NOMO-1 (cell line): ENCODE results near the gene HYAL2.
"Not testable (repeated sequence)": the region's sequence is repeated elsewhere in the genome, so short reads cannot be mapped to it uniquely, and the experiment has no call there.

ENCODE experiments used
- DNase-seq, 2 experiments: peaks; one replicate each; lab custom pipeline; 2025; ENCODE audit not compliant: unreplicated experiment in 2 of 2; lab: John Stamatoyannopoulos, UW

The HYAL2 gene

GRCh38 chr3:50293079-50293801 lies 29.3 kb downstream of the HYAL2 start:
- DNase-seq = no peak

DNA sequence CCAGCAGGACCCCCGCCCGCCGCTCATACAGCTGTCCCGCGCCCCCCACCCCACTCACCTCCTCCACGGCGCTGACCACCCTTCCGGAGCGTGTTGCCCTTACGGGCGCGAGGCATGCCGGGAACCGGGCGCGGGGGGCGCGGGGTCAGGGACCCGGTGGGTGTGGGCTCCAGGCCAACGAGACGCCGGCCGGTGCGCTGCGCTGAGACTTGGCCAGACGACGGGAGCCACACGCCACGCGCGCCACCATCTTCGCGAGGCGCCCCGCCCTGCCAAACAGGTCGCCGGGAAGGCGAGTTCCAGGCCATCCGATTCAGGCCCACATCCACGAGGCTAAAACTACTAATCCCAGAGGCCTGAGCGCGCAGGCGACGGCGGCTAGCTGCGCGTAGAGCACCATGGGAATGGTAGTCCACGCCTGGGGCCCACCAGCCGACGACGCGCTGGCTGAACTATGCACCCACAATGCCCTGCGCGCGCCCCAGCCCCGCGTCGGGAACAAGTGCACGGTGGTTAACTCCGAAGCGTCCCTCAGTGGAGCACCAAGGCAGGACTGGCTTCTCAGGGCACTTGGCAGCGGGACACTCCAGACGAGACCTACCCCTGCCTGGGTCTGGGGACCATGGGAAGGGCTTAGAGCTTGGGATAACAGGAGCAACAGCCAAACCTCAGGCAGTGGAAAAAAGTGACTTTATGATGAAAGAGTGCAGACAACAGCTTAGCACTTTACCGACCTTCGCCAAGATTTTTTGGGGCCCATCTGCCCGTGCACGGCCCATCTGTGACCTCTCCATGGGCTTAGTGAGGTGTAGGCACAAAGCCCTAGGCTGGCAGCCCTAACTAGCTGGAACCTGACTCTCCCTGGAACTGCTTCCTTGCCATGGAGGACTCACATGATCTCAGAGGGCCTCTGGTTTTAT lies 30.1 kb downstream of the HYAL2 start, which contains the start of gene IFRD2:
Gene IFRD2, minus strand, starts transcription at position 271 of the 920 bp plus-strand sequence. Its CDS starts 155 bp downstream, at position 116.
- peak; percentile 98 to 99 for DNase-seq

DNA sequence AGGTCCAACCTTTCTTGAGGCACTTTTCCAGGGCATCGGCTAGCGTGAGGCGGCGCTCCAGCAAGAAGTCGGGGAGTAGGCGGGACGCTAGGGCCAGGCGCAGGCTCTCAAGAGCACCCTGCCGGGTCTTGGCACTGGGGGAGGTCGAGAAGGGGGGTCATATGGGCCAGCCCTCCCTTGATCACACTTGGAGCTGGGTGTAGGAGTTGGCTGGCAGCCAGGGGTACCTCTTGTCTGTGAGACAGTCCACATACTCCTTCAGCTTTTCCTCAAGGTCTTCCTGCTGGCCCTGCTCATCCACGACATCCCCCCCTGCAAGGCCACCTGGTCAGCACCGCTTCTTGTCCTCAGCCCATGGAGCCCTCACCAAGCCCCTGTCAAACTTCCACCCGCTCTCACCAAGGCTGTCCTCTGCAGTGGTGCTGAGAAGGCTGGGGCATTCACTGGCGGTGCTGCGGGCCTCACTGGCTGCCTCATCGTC lies 32.3 kb downstream of the HYAL2 start:
- DNase-seq = no peak

DNA sequence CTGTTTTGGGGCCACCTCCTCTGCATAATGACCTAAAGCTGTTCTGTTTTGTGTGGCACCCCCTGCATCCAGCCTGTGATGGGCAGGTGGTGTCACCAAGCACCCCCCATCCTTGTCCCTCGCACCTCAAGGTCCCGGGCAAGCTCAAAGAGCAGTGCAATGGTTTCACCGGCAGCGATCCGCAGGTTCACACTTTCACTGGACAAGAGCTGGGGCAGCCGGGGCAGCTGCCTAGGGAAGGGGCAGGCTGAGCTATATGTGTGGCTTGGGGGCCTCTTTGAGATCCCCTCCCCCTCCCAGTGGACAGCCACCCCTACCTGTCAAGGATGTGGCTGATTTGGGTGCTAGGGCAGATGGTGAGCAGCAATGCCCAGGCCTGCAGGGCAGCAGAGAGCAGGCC lies 33.4 kb downstream of the HYAL2 start:
- DNase-seq = no peak

- DNase-seq = no peak
Measured at GRCh38 chr3:50288387-50289007, 34.0 kb downstream of the HYAL2 start.

GRCh38 chr3:50287262-50287661 lies 35.3 kb downstream of the HYAL2 start:
- no peak for DNase-seq

- DNase-seq = no peak
Measured at GRCh38 chr3:50286322-50287227, 36.0 kb downstream of the HYAL2 start.

DNA sequence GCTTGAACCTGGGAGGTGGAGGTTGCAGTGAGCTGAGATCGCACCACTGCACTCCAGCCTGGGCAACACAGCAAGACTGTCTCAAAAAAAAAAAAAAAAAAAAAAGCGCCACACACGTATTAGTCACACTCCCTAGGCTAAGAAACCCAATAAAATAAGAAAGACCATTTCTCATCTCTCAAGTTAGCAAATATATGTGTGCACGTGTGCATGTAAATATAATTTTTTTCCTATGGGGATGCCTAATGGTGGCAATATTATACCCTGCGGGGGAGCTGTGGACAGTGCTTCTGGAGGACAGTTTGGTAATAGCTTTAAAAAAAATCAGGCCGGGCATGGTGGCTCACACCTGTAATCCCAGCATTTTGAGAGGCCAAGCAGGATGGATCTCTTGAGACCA lies 38.4 kb downstream of the HYAL2 start:
- not testable (repeated sequence) for DNase-seq

- DNase-seq = no peak
Measured at GRCh38 chr3:50279255-50280016, 43.1 kb downstream of the HYAL2 start.

DNA sequence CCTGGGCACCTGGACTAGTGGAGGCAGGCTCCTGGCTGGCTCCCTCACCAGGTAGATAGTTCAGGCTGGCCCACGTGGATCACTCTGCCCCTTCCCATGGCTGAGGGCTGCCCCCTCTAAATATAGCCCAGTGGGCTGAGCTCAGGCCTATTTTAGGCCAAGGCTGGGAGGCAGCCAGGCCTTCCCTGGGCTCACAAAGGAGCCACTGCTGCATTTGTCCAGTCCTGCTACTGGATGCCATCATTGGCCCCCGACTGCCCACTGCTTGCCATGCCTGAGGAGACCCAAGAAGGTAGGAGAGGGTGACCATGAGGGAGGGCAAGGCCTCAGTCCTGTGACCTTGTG lies 43.7 kb downstream of the HYAL2 start, which contains the start of gene LSMEM2:
Gene LSMEM2, plus strand, starts transcription at position 208 of the 345 bp plus-strand sequence. Its CDS starts 27 bp downstream, at position 235.
- no peak for DNase-seq

DNA sequence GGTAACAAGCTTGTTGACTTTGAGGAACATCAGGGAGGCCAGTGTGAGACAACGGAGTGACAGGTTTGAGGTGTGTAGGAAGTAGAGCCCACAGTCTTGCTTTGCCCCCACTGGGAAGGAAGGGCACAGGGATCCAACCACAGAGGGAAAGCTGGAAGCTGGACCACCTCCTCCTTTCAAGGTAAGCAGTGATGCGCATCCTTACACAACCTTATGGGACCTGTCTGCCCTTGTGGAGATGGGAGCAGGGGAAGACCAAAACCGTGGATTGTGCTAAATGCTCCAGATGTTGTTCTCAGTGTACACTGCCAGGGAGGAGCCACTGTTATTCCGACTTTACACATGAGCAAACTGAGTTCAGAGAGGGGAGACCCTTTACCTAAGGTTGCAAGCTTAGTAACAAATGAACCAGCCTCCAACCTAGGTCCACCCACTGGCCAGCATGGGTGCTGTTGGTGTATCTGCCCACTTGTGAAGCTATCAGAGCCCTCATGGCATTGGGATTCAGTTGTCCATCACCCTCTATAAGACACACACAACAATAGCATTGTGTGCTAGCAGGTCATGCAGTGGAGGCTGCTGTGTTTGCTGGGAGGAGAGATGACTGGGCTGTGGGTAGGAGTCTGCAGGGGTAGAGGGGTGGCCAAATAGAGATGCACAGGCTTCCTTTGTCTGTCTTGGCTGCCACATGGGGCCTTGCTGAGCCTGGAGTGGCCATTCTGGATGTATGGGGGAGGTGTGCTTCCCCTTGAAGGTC lies 44.2 kb downstream of the HYAL2 start:
- DNase-seq = no peak

- no peak for DNase-seq
Measured at GRCh38 chr3:50276762-50277101, 45.8 kb downstream of the HYAL2 start.

DNA sequence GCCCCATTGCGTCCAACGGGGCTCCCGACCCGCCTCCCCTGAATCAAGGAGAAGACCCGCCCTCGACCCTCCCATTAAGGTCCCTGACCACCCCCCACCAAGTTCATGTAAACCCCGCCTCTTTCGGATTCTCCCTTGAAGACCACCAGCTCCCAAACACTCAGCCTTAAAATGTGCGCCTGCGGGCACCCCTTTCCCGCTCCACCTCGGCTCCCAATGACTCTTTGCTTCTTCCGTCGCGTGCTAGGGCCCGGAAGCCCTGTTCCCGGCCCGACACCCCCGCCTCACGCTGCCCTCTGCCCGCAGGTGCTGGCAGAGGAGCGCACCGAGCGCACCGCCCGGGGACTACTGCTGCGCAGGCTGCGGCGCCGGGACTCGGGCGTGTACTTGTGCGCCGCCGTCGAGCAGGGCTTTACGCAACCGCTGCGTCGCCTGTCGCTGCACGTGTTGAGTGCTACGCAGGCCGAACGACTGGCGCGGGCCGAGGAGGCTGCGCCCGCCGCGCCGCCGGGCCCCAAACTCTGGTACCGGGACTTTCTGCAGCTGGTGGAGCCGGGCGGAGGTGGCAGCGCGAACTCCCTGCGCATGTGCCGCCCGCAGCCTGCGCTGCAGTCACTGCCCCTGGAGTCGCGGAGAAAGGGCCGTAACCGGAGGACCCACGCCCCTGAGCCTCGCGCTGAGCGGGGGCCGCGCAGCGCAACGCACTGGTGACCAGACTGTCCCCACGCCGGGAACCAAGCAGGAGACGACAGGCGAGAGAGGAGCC lies 46.4 kb downstream of the HYAL2 start:
- DNase-seq = no peak

DNA sequence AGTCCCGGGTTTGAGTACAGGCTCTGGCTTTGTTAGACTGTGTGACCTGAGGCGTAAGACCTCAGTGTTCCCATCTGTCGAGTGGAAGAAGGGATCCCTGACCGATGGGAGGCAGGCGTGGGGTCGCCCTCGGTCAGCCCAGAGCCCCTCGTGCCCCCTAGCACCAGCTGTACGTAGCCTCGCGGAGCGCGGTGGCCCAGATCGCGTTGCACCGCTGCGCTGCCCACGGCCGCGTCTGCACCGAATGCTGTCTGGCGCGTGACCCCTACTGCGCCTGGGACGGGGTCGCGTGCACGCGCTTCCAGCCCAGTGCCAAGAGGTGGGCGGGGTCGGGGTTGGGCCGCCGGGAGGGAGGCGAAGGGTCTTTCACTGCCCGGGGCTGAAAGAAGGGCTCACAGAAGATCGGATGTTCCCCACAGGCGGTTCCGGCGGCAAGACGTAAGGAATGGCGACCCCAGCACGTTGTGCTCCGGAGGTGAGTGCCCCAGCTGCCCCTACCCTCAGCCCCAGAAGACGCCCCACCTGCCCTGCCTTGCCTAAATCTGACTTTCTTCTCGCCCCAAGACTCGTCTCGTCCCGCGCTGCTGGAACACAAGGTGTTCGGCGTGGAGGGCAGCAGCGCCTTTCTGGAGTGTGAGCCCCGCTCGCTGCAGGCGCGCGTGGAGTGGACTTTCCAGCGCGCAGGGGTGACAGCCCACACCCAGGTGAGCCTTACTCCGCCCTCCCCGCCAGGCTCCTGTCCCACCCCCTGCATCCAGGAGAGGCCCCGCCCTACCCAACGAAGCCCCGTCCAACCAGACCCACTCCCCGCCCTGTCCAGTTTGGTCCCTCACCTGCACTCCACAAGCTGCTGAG lies 47.2 kb downstream of the HYAL2 start:
- DNase-seq = no peak

DNA sequence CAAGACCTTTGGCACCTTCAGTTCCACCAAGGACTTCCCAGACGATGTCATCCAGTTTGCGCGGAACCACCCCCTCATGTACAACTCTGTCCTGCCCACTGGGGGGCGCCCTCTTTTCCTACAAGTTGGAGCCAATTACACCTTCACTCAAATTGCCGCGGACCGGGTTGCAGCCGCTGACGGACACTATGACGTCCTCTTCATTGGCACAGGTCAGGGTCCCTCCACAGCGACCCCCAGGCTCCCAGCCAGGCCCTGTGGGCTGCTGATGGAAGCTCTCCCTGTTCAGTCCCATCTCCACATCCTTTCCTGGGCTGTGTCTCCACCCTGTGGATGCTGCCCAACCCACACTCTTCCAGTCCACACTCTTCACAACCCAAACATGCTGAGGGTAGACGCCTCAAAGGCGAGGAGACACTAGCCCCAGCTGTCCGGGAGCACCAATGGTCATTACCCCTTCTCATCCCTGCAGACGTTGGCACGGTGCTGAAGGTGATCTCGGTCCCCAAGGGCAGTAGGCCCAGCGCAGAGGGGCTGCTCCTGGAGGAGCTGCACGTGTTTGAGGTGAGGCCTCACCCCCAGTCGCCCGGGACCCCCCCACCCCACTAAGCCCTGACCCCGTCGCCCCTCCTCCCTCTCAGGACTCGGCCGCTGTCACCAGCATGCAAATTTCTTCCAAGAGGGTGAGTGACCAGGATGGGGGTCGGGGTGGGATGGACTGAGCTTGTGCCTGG lies 48.0 kb downstream of the HYAL2 start:
- DNase-seq = peak; percentile 51 to 53

- DNase-seq = no peak
Measured at GRCh38 chr3:50273689-50274065, 48.9 kb downstream of the HYAL2 start.
